NCI-H2107 treated with DMSO at 0.1 percent for 48 hours (cell line): ENCODE data around the gene S100Z.
"Not testable (repeated sequence)": the region's sequence is repeated elsewhere in the genome, so short reads cannot be mapped to it uniquely, and the experiment has no call there.

Experiments
- DNase-seq: peaks from one replicate; lab custom pipeline; 2025; ENCODE audit not compliant: unreplicated experiment; lab: John Stamatoyannopoulos, UW

S100Z gene

DNA sequence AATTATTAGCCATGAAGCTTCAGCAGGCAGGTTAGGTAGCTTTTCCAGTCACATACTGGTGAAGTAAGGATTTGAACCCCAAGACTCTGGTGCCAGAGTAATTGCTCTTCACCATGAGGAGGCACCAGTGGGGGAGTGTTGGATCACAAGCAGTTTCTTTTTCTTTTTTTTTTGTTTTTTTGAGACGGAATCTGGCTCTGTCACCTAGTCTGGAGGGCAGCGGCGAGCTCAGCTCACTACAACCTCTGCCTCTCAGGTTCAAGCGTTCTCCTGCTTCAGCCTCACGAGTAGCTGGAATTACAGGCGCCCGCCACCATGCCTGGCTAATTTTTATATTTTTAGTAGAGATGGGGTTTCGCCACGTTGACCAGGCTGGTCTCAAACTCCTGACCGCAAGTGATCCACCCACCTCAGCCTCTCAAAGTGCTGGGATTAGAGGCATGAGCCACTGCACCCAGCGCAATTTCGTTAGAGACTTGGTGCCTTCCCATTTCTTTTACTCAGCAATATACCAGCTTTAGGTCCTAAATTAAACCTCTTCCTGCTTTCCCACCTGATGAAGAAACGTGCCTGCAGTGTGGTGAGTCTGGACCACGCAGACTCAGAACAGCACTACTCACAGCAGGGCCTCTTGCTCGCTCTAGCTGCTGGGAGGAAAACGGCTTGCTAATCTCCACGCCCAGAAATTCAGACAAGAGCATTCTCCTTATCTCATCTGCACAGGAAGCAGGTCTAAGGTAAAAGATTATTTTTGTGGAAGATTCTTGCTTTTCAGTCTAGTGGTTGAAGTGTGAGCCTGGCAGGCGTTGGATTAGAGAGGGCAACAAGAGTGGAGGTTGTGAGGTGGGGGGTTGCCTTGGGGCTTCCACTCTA is at the start of gene S100Z:
S100Z (plus strand) TSS at position 596 of the 873 bp plus-strand sequence. CDS start 25,346 bp downstream, outside the sequence.
- no peak for DNase-seq

DNA sequence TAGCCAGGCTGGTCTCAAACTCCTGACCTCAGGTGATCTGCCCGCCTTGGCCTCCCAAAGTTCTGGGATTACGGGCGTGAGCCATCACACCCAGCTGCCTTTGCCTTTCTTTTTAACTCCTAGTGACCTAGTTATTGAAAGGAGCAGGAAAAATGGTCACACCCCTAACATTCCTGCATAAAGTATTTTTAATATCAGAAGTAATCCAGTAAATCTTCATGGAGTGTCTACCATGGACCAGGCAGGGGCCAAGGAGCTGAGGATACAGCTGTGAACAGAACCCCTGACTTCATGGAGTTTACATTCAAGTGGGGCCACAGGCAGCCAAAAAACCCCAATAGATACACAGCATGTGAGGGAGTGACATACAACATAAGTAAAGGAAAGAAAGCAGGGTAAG is 49.2 kb upstream of the S100Z start:
- DNase-seq, result no peak

DNA sequence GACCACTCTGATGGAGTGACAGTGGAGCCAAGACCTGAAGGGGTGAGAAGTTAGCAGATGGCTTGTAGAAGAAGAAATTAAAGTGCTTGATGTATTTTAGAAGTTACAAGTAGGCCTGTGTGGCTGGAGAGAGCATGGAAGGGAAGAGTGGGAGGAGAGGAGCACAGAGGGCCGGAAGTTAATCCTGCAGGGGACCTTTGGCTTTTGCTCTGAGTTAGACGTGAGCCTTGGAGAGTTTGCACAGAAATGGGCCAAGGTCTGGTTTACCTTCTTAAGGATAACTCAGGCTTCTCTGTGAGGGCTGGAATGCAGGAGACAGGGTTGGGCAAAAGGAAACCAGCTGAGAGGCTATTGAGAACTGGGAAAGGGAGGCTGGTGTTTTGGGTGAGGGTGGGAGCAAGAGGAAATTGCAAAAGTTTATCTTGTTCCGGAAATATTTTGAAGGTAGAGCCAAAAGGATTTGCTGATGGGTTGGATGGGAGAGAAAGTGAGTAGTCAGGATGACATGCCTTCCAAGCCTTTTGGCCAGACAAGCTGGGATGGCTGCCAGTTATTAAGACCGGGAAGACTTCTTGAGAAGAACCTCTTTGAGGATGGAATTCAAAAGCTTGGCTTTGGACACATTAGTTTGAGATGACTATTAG is 48.5 kb upstream of the S100Z start:
- DNase-seq, result no peak

DNA sequence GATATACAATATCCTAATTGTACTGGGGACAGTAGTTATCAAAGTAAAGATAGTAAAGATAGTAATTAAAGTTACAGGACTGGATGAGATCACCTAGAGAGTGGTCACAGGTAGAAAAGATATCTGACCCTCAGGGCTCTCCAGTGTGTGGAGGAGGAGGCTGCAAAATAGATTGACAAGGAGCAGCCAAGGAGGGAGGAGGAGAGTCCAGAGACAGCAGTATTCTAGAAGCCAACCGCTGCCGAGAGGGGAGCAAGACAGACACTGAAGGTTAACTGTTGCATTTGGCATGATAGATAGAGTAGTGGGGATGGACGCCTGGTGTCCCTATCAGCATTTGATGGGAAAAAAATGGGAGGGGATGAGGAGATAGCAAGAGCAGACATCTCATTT is 48.0 kb upstream of the S100Z start:
- DNase-seq, result no peak

DNA sequence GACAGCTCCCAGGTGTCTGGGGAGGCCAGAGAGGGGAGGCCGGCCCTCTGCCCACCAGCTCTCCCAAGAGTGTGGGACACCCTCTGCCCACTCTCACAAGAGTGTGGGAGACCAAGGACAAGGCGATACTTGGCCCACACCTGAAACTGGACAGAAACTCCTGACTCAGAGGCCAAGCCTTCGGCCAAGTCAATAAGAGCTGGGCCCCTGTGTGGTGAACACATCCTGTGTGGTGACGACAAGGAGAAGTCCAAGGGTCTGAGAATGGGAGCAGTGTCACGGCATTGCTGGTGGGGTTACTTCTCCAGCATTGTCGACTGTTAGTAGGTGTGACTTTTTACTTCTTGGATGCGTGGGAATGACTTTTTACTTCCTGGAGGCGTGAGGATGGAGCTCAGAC is 45.5 kb upstream of the S100Z start:
- no peak for DNase-seq

DNA sequence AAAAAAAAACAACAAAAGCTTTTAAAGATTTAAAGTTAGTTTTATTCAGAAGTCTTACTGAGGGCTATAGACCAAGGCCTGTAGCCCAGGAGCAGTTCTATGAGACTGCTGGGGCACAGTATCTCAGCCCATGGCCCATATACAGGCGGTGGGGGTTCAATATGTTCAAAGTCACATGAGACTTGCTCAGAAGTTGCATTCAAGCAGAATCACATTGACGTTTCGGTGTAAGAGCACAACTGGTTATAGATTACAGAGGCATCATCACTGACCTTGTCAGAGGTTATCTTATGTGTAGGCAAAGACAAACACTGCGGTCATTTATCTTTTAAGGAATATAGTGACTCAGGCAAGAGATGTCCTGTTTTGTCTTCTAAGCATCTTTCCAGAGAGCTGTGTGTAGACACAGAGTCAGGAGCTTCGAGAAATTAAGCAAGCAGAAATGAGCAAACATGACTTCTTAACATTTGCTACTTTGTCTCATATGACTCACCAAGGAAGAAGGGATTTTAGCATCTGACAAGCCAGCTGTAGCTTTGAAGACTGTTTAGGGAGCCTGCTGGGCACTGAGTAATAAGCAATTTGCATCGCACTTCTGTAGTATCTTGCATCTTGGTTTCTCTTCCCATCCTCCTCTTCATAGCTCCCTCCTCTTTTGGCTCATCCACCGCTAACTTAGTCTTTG is 43.9 kb upstream of the S100Z start:
- DNase-seq, result no peak

DNA sequence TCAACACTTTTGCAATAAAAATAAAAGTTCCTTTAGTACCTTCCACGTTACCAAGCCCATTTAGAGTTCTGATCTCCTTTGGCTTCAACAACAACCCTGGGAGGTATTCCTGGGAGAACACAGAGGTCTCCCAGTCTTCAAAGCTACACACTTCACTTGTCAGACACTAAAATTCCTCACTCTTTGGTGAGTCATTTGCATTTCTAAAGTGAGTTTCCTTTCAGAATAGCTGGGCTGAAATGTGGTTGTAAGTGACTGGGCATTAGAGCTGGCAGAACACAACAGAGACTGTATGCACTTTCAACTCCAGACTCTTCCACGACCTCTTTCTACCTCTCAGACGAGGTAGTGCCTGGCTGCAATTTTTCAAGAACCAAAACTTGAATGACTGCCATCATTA is 42.5 kb upstream of the S100Z start:
- no peak for DNase-seq

DNA sequence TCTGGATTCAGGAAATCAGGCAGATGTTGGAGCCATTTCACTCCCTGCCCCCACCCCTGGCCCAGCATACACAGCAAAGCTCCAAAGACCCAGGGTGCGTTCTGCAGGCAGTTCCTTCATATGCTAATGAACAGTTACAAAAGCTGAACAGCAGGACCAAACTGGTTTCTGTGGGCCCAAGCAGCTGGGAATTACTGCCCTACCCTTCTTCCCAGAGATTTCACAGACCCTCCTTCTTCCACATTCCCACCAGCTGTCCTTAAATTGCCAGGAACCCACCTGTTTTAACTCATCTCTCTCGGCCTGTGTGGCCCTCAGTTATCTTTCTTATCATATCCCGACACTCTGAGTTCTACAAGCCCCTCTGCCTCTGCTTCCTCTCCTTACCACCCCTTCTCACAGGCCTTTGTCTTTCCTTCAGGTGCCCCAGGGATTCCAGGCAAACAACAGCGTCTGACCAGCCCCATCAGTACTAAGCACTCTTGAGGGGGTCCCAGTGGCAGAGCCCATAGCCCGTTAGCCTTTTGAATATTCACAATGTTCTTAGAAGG is 41.6 kb upstream of the S100Z start:
- DNase-seq, result no peak

DNA sequence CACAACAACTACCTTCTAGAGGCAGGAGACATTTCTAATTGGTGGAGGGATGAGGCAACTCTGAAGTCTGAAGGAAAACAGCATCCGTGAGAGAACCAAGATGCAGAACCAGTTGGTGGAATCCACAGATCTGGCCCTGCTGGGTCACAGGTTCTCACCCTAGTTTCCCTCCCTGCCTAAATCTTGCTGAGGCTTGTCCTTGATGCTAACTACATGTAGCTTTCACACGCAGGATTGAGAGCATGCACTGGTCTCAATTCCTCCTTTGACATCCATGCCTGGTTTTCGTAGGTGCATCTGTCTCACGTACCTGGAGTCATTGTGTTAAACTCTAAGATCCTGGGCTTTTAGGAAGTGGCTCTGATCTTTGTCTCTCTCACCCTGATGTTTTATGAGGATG is 40.7 kb upstream of the S100Z start:
- no peak for DNase-seq

DNA sequence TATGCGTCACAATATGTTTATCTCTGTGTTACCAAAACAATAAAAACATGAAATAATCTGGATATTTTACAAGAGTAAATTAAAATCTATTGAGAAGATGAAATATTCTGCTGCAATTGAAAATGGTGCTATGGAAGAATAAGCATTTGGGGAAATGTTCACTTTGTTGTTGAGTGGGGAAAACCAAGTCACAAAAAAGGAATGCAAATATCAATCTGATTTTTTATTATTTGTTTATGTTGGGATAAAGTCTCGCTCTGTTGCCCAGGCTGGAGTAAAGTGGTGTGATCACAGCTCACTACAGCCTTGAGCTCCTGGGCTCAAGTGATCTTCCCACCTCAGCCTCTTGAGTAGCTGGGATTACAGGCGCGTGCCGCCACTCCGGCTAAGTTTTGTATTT is 39.6 kb upstream of the S100Z start:
- DNase-seq, result no peak

DNA sequence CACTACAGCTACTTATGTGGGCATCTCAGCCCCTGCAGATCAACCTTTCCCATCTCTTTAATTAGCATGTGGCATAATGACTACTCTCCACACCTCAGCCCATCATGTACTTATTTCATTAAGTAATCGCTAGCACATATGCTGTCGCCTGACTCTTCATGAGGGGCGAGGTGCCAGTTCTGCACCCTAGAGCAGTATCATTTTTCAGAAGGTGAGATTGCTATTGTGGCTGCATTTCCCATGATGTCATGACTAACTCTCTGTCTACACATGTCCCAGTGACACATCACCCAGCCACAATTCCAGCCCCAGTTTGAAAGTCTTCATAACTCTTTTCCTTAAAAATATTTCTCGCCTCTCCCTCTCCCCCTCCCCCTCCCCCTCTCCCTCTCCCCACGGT is 38.6 kb upstream of the S100Z start:
- no peak for DNase-seq

DNA sequence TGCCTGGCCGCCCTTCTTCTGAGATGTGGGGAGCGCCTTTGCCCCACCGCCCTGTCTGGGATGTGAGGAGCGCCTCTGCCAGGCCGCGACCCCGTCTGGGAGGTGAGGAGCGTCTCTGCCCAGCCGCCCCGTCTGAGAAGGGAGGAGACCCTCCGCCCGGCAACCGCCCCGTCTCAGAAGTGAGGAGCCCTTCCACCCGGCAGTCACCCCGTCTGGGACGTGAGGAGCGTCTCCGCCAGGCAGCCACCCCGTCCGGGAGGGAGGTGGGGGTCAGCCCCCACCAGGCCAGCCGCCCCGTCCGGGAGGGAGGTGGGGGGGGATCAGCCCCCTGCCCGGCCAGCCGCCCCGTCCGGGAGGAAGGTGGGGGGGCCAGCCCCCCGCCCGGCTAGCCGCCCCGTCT is 37.6 kb upstream of the S100Z start:
- not testable (repeated sequence) for DNase-seq

DNA sequence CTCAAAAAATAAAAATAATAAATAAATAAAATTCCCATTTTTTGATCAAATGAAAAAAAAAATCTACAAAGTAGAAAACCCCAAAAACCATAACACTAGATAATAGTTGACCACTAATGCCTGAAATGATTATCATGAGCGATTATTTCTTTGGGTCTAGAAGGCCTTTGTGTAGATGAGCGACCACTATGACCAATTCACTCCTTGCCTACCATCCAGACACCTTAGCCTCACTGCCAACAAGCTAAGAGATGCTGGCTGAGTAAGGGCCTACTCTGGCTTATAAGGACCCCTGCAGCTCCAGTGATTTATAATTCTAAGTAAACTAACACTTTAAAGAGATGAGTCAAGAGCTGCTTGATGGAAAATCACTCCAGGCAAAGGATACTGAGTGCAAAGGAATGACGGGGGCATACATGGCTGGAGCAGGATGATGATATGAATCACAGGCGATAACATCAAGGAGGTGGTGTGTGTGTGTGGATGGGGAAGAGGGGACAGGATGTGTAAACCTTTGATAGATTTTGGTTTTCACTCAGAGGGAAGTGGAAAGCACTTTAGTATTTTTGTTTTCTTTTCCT is 35.7 kb upstream of the S100Z start:
- DNase-seq, result no peak

DNA sequence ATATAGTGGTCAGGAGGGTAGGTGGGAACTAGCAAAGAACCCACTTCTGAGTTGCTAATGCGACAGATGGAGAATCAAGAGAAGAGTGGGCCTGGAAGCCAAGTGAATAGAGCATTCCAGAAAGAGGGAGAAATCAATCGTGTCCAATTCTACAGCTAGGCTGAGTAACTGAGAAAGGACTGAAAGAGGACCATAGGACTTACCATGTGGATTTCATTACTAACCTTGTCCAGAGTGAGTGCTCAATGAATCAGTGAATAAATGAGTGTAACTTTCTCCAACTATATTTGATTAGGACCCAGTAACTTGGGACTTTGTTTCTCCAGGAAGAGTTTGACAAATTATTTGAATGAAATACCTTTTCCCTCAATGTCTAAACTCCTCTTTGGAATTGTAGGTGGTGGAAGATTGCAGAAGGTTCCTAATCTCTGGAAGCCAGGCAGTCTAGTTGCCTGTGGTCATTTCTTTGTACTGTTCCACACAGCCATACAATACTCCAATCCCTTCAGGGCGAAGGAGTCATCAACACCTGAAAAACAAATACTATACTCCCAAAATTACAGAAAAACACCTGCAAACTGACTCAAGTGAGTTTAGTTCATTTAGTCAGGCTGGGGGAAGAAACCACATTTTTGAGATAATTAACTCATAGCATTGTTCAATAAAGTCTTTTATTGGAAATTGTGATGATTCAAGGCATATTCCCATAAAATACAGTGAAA is 33.5 kb upstream of the S100Z start:
- no peak for DNase-seq

DNA sequence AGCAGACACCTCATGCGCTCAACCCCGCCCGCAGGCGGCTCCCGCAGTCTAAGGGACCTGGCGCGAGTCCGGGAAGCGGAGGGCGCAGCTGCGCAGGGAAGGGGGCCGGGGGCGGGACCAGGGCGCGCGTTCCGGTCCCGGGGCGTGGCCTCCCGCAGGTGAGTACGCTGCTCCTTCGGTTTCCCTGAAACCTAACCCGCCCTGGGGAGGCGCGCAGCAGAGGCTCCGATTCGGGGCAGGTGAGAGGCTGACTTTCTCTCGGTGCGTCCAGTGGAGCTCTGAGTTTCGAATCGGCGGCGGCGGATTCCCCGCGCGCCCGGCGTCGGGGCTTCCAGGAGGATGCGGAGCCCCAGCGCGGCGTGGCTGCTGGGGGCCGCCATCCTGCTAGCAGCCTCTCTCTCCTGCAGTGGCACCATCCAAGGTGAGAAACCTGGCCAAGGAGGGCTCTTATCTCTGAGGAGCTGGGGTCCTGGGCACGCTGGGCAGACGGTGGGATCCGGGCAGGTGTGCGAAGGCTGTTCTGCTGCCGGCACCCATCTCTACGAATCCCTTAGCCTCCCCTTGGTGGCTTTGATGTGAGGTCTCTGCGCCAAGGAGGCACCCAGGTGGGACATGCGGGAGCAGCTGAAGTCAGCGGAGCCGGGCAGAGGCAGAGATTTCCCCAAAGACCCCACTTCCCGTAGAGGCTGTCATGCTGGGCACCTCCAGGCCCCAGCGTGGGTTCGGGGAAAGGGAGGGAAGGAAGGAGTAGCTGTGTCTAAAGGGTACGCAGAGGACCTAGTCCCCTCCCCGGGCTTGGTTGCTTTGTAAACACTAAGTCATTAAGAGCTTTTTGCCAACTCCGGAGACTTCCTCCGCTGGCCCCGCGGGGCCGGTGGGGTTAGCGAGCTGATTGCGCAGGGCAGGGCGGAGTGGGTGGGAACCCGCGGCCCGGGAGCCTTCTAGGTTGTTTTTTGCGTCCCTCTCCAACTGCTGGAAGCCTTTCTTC is 30.7 kb upstream of the S100Z start, which contains the start of gene F2RL1:
F2RL1 (plus strand) TSS at position 187 of the 988 bp plus-strand sequence; CDS start at position 340, 153 bp downstream.
- DNase-seq, result peak; percentile 30

DNA sequence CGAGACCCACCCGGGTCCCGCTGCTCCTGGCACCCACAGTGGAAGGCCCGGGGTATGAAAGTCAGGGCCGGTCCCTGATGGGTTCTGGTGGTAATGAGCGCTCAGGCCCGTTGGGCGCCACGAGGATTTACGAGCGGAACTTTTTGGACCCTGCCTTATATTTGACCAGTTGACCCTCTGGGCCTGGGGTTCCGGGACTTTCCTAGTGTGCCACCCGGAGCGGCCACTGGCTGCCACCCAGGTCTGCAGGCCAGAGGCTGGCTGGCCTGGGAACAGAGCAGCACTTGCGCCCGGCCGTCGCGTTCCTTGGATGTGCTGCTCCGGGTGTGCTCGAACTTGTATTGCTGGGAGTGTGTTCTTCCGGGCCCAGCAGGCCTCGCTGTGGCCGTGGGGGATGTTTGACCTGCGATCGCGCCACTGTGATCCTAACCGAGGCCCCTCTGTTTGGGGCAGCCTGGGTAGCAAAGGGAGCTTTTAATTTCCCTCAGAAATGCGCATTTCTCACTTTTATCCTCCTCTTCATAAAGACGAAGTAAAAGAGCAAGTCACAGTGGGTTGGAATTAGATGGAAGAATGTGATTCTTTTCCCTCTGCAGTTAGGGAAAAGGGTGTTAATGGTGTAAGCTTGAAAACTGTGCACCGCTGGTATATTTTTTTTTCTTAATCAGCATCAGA is 29.8 kb upstream of the S100Z start:
- no peak for DNase-seq

DNA sequence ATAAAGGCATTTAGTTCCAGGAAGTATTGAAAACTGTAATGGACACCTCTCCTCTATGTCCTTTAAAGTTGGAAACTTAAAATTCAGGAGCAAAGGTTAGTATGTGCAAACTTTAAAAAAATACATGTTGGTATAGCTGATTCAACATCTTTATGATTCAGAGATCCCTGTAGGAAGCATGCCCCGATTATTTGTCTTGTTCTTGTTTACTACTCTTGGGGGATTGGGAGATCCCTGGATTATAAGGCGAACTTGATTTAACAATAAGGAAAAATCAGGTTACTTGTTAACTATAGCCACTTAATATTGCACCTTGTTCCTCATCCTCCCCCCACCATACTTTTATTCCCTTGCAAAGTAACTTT is 29.3 kb upstream of the S100Z start:
- DNase-seq, result no peak

DNA sequence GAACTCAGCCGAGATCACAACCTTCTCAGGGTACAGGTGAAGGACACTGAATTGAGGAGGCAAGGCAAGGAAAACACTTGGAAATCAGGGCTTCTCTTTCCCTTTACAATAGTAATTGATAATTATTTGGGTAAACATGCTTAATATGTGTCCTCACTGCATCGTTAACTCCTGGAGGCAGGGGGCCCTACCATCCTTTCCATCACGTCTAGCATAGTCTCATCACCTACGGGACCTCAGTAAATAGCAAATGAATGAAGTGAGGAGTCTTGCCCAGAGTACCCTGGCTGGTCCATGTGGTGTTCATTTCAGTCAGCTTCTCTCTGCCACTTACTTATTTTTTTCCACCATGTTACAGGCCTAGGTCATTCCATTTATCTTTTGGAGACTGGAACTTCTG is 28.7 kb upstream of the S100Z start:
- DNase-seq, result no peak
